Transverse colon (tissue), 4 donors: ENCODE measurements around the gene FAM120AOS.

ENCODE experiments used
- CTCF ChIP-seq, 5 experiments: fragments of 200-600 bp in 3 of 5; fragments of 450-650 bp in 2 of 5; sonication (generic) in 3 of 5; IDR thresholded peaks; 1 replicate in 2 of 5; 2 replicates in 3 of 5; pipeline ENCODE4 v1.5.1; 2016 to 2017; ENCODE audit warnings: antibody characterized with exemption in 5 of 5, inconsistent platforms in 3 of 5, mild to moderate bottlenecking in 2 of 5, moderate library complexity in 1 of 5
- EP300 ChIP-seq: sonication (generic); formaldehyde crosslinking; IDR thresholded peaks from one replicate; pipeline ENCODE4 v1.6.1; 2017; ENCODE audit warnings: antibody characterized with exemption, low read depth
- POLR2A ChIP-seq: fragments of 450-650 bp; IDR thresholded peaks from one replicate; pipeline ENCODE4 v1.6.1; 2016; ENCODE audit warnings: antibody characterized with exemption, mild to moderate bottlenecking, moderate library complexity
- POLR2AphosphoS5 ChIP-seq, 3 donors: sonication (generic); formaldehyde crosslinking; IDR thresholded peaks; one replicate each; pipeline ENCODE4 v1.6.1; 2016; ENCODE audit warnings: antibody characterized with exemption in 3 of 3

GRCh38 chr9:93456504-93456903 is 3.1 kb upstream of the FAM120AOS start:
- no peak for TF ChIP-seq CTCF (IDR thresholded peaks at IDR 0.05)
- peak; percentile 3 for TF ChIP-seq POLR2A
- no peak for TF ChIP-seq EP300
- peak in 2 of 3 donors; percentile 39 to 61 for TF ChIP-seq POLR2AphosphoS5 (IDR thresholded peaks at IDR 0.05)
